Ovary (tissue), 9 donors: ENCODE measurements around the gene TMEM178A. TPM values are rescaled to one million over a fixed set of nuclear protein-coding genes. Genes with fewer than 3 reads are reported as not detected.

Source experiments
- DNase-seq, 5 donors: peaks; one replicate each; pipeline ENCODE4 v3.0.0-alpha.2; 2019 to 2020
- H3K27ac ChIP-seq, 2 donors: fragments of 200-600 bp; one replicate each; pipeline versions ENCODE4 v1.5.1 to v1.8.0; 2019 to 2022
- H3K27me3 ChIP-seq: fragments of 200-600 bp; one replicate; pipeline ENCODE4 v1.8.0; 2022
- H3K36me3 ChIP-seq: fragments of 200-600 bp; sonication (generic); one replicate; pipeline ENCODE4 v1.5.1; 2019
- H3K4me1 ChIP-seq: one replicate; pipeline ENCODE4 v1.8.1; 2013; ENCODE audit warnings: mild to moderate bottlenecking, moderate library complexity; ENCODE audit not compliant: insufficient read depth
- H3K4me3 ChIP-seq: fragments of 200-600 bp; sonication (generic); one replicate; pipeline ENCODE4 v1.5.1; 2017
- H3K9me3 ChIP-seq, 2 donors: fragments of 200-600 bp in 1 of 2; sonication (generic) in 1 of 2; one replicate each; pipeline versions ENCODE4 v1.5.1 to v1.8.1; 2013 to 2019; ENCODE audit warnings: mild to moderate bottlenecking in 1 of 2, moderate library complexity in 1 of 2
- CTCF ChIP-seq, 3 donors: fragments of 450-650 bp in 2 of 3; fragments of 200-600 bp in 1 of 3; IDR thresholded peaks; one replicate each; pipeline versions ENCODE4 v1.5.1 to v1.8.0; 2016 to 2022; ENCODE audit warnings: antibody characterized with exemption in 3 of 3, mild to moderate bottlenecking in 1 of 3
- EP300 ChIP-seq: sonication (generic); formaldehyde crosslinking; IDR thresholded peaks from one replicate; pipeline ENCODE4 v1.6.1; 2017; ENCODE audit warnings: antibody characterized with exemption
- POLR2A ChIP-seq: fragments of 450-650 bp; IDR thresholded peaks from one replicate; pipeline ENCODE4 v1.6.1; 2017; ENCODE audit warnings: antibody characterized with exemption, mild to moderate bottlenecking, moderate library complexity
- WGBS, 3 donors: extraction: QIAGEN DNeasy Blood & Tissue Kit in 1 of 3; methylation state at CpG; one replicate each; pipeline versions ENCODE4 v1.1.5 to v1.1.7; 2013 to 2017; 5-methylcytosine and 5-hydroxymethylcytosine counted together
- intact Hi-C, 4 donors: fragments of 100-400 bp; cut with DNase I; formaldehyde crosslinking; loops; one replicate each; pipeline versions ENCODE4 v1.11.0 to v1.15.1; 2022 to 2023
- polyA plus RNA-seq, 2 donors: library from polyadenylated mRNA; stranded (reverse); fragments of 200-250 nt in 1 of 2; fragments of 350-450 nt in 1 of 2; fragmentation: Illumina TruSeq in 1 of 2; extraction: RNeasy Lipid Tissue Mini Kit (QIAGEN cat#74804) in 1 of 2; gene quantifications; one replicate each; pipeline ENCODE4 v1.2.3, GENCODE V29; 2013 to 2014
- total RNA-seq, 7 donors: library from RNA; depleted of rRNA in 2 of 7; stranded (reverse); fragments of >200 nt in 2 of 7; fragmentation: NEBNext Ultra II Directional in 3 of 7; extraction: Animal tissue kit (Norgen Biotek cat#: 25700) in 3 of 7; gene quantifications; one replicate each; pipeline versions ENCODE4 v1.1.0 to v1.2.4, GENCODE V29; 2016 to 2023
- donor health status: DM: no; HTN: no; CAD: no; lungs with moderate emphysema.
- donor health status: DM: no; HTN: no; CAD: no.
- donor health status: Bipolar disorder and iron deficiency.
- donor health status: DM: yes; HTN: yes; CAD: no.
- donor health status: DM: no; HTN: no; CAD: no.
- donor health status: DM: yes; HTN: yes; CAD: no.

The TMEM178A gene
- total and polyA plus RNA-seq, 9 donors: 1.7 to 7.0 (median 2.6) TPM

- H3K36me3 ChIP-seq: no peaks in the 10 kb centered on the region
- DNase-seq: no peak
- H3K27me3 ChIP-seq: no peaks in the 10 kb centered on the region
- H3K4me1 ChIP-seq: peaks cover 3% of the 10 kb centered on the region
- 96 to 99% (median 98%) methylated on average over 2 of the region's 2 CpGs for WGBS, 3 donors
- intact Hi-C loops: no loop called here
- H3K4me3 ChIP-seq: no peak overlapping the region
- TF ChIP-seq POLR2A: no peak
- TF ChIP-seq EP300: no peak
- no peak for TF ChIP-seq CTCF (IDR thresholded peaks at IDR 0.05)
- H3K27ac ChIP-seq: no peak overlapping the region
- no peaks in the 10 kb centered on the region for H3K9me3 ChIP-seq
Observed at GRCh38 chr2:39663187-39663930, 2.4 kb upstream of the TMEM178A start.

DNA sequence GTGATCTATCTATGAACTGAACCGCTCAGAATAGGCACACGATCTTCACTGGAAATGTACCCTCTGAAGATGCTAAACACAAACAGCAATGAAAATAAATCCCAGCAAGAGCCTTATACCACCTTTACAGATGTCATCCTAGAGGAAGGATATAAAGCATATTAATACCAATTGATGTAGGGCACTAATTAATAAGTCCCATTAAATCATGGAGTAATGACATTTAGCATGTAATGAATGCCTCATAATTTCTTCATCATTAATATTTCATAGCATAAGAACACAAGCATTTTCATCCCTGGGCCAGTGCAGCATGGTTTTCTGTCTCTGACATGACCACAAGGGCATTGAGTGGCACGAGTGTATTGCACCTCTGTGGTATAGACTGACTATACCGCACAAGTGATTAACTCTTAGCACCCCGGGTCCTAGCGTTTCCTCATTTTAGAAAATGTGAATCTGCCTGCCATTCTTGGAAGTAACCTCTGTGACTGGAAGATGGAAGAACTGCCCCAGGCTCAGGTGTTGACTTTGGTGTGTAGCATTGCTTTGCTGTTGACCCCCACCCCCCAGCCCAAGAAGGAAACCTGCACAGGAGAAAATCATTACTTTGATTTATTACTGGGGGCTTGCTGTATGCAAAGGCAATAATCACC lies 1.4 kb upstream of the TMEM178A start:
- TF ChIP-seq EP300 (no peak), CTCF (IDR thresholded peaks at IDR 0.05) (no peak), POLR2A (no peak)
- peaks cover 3% of the 10 kb centered on the region for H3K4me1 ChIP-seq
- no peak for DNase-seq
- intact Hi-C loops: no loop called here
- H3K27me3 ChIP-seq: no peaks in the 10 kb centered on the region
- no peak overlapping the region for H3K27ac ChIP-seq
- 60 to 70% (median 65%) methylated on average over 6 of the region's 6 CpGs for WGBS, 3 donors
- H3K36me3 ChIP-seq: no peaks in the 10 kb centered on the region
- no peaks in the 10 kb centered on the region for H3K9me3 ChIP-seq
- no peak overlapping the region for H3K4me3 ChIP-seq

- TF ChIP-seq POLR2A (no peak), EP300 (no peak), CTCF (IDR thresholded peaks at IDR 0.05) (no peak)
Observed at GRCh38 chr2:39664888-39665591, 677 bp upstream of the TMEM178A start.

GRCh38 chr2:39666491-39667101 lies 879 bp downstream of the TMEM178A start:
- Histone ChIP-seq H3K27ac (no peak overlapping the region), H3K36me3 (no peaks in the 10 kb centered on the region), H3K4me3 (peak overlapping the region; percentile 50), H3K27me3 (no peaks in the 10 kb centered on the region), H3K9me3 (no peaks in the 10 kb centered on the region), H3K4me1 (peaks cover 3% of the 10 kb centered on the region)
- peak in 3 of 5 donors; percentile 7 to 18 (median 16) for DNase-seq
- intact Hi-C loops: no loop called here
- TF ChIP-seq CTCF (IDR thresholded peaks at IDR 0.05): no peak
- no peak for TF ChIP-seq EP300
- no peak for TF ChIP-seq POLR2A
- WGBS, 3 donors: 2% methylated on average over 25 of the region's 25 CpGs

More at GRCh38 chr2:39664888-39665591, 677 bp upstream of the TMEM178A start:
- no peak overlapping the region for H3K27ac ChIP-seq
- H3K4me3 ChIP-seq: peak overlapping the region; percentile 50
- H3K4me1 ChIP-seq: peaks cover 3% of the 10 kb centered on the region
- no peaks in the 10 kb centered on the region for H3K36me3 ChIP-seq
- no peaks in the 10 kb centered on the region for H3K27me3 ChIP-seq
- intact Hi-C loops: no loop called here
- 49 to 59% (median 58%) methylated on average over 26 of the region's 26 CpGs for WGBS, 3 donors
- H3K9me3 ChIP-seq: no peaks in the 10 kb centered on the region
- DNase-seq: no peak
